ENCODE data around the gene KATNAL2. TPM values are rescaled to one million over a fixed set of nuclear protein-coding genes. Genes with fewer than 3 reads are reported as not detected.

KATNAL2 gene
- polyA plus RNA-seq (2011; rRNA removed) (3.1 and 5.4 TPM in 2 replicates), polyA plus RNA-seq (2017; fragmentation: RNase III; extraction: RNeasy Plus Mini Kit Qiagen cat#74134 plus additional on column Dnase treatment) (4.0 to 4.2 TPM (median 4.0 TPM) in 3 replicates), polyA minus RNA-seq (2011; rRNA and poly(A)+ RNA removed) (1.0 and 1.9 TPM in 2 replicates)
- 1.6 and 2.0 TPM in 2 replicates for polyA plus RNA-seq (2012; cell fraction: cytosol; rRNA removed)
- polyA plus RNA-seq (2012; cell fraction: nucleus; rRNA removed) = 3.2 and 5.8 TPM in 2 replicates

DNA sequence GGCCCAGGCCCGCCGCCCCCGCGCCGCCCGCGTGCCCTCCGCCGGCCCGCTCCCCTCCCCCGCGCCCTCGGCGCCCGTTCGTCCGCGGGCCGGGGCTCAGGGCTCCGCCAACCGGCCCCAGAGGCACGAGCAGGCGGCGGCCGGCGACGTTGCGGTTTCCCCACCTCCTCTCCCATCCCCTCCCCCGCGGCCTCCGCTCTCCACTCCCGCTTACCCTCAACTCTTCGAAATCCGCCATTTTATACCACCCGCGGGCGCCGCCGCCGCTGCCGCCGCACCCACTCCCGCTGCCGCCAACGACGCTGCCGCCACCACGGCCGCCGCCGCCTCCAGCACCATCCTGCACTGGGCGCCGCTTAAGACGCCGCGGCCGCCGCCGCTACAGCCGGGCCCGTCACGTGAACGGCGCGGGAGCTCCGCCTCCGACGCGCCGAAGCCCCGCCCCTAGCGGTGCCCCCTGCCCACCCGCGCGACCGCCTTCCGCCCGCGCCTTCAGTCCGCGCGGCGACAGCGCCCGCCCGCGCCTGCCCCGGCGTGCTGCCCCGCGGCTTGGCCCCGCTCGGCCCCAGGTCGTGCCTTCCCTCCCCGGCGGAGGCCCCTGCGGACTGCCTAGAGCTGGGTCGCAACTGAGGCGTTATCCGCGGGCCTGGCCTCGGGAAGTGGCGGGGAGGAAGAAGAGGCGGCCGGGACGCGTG lies at the start of gene KATNAL2, which contains the start of gene PIAS2:
Gene KATNAL2 (plus strand): TSS at position 495 of the 695 bp plus-strand sequence. CDS start 29,271 bp downstream, outside the sequence.
Gene PIAS2 (minus strand): TSS at position 400 of the 695 bp plus-strand sequence. CDS start 162 bp downstream, at position 238.
- Histone ChIP-seq H3K27ac (peak within 1 kb of the TSS; percentile 92 to 95), H3K4me2 (peak within 1 kb of the TSS; percentile 77), H3K9me3 (no peaks in the 10 kb centered on the region), H3K4me1 (peaks cover 12% of the 10 kb centered on the region; the same call in 1 of the 3 replicates), H3K4me3 (peak within 1 kb of the TSS; percentile 96)
- peak; percentile 29 to 68 for DNase-seq (ENCODE audit: low read depth in 1 of 2, low spot score in 1 of 2)
- ChIA-PET CTCF (no interaction called here), POLR2A (interaction anchor here (1.0 to 1.2 kb wide), 2 partner anchors 40 to 233 kb away, joined by 3 read pairs; no protein-coding TSS in a partner anchor)
- ATAC-seq = peak; percentile 87 to 91
- FAIRE-seq = no peak
- 0% methylated on average over 15 of the region's 107 CpGs for WGBS (ENCODE audit: missing lambda C conversion rate)
- TF ChIP-seq MYC (IDR thresholded peaks at IDR 0.05; ENCODE audit: borderline replicate concordance, low read length) (no peak), HOXB13 (CRISPR knock-in tag; IDR thresholded peaks at IDR 0.05; ENCODE audit: low read depth) (no peak), ZSCAN20 (CRISPR knock-in tag; IDR thresholded peaks at IDR 0.05) (no peak), MAX (IDR thresholded peaks at IDR 0.05) (0 out of 2 replicates have a peak, but pooled peaks have one; percentile 29), RNF2 (IDR thresholded peaks at IDR 0.05; ENCODE audit: borderline replicate concordance, low read depth) (no peak), BHLHE40 (IDR thresholded peaks at IDR 0.05; ENCODE audit: low read depth, low read length) (0 out of 2 replicates have a peak, but pooled peaks have one; percentile 22), GATA3 (IDR thresholded peaks at IDR 0.05; ENCODE audit: borderline replicate concordance) (no peak), ESRRA (IDR thresholded peaks at IDR 0.05; ENCODE audit: borderline replicate concordance, low read length) (no peak), EHMT2 (IDR thresholded peaks at IDR 0.05; ENCODE audit: low read depth) (no peak), EHF (CRISPR knock-in tag; IDR thresholded peaks at IDR 0.05) (no peak), HMGXB4 (CRISPR knock-in tag; IDR thresholded peaks at IDR 0.05; ENCODE audit: borderline replicate concordance) (no peak), NPAS2 (CRISPR knock-in tag; IDR thresholded peaks at IDR 0.05; ENCODE audit: borderline replicate concordance) (no peak), SREBF2 (IDR thresholded peaks at IDR 0.05) (no peak), RARB (CRISPR knock-in tag; IDR thresholded peaks at IDR 0.05) (no peak), PHF8 (IDR thresholded peaks at IDR 0.05; ENCODE audit: borderline replicate concordance, low read depth) (peak; percentile 81), KDM1A (IDR thresholded peaks at IDR 0.05; ENCODE audit: low read depth) (no peak), HOXA7 (CRISPR knock-in tag; IDR thresholded peaks at IDR 0.05) (no peak), CHD4 (IDR thresholded peaks at IDR 0.05; ENCODE audit: borderline replicate concordance) (no peak), HOXB5 (CRISPR knock-in tag; IDR thresholded peaks at IDR 0.05) (no peak), ZFP36 (IDR thresholded peaks at IDR 0.05; ENCODE audit: borderline replicate concordance, partially characterized antibody) (no peak), JUN (IDR thresholded peaks at IDR 0.05) (peak in 1 of 2 experiments; percentile 73; a peak in 2 of 5 replicates), NR3C1 (IDR thresholded peaks at IDR 0.05) (no peak), CEBPB (IDR thresholded peaks at IDR 0.05) (no peak), RFX5 (IDR thresholded peaks at IDR 0.05) (no peak), NFE2L2 (conservative IDR thresholded peaks at IDR 0.05; ENCODE audit: low read length) (no peak), MAZ (IDR thresholded peaks at IDR 0.05; ENCODE audit: borderline replicate concordance, low read depth, low read length) (no peak), RCOR1 (IDR thresholded peaks at IDR 0.05; ENCODE audit: low read depth, low read length) (no peak), HES2 (IDR thresholded peaks at IDR 0.05) (no peak), HEYL (CRISPR knock-in tag; IDR thresholded peaks at IDR 0.05) (no peak), TFCP2L1 (CRISPR knock-in tag; IDR thresholded peaks at IDR 0.05) (no peak), CHD2 (IDR thresholded peaks at IDR 0.05; ENCODE audit: low read length, partially characterized antibody) (no peak), RAD21 (conservative IDR thresholded peaks at IDR 0.05 in 1 of 2, IDR thresholded peaks at IDR 0.05 in 1 of 2) (no peak)
- TF ChIP-seq, protein P1, sequence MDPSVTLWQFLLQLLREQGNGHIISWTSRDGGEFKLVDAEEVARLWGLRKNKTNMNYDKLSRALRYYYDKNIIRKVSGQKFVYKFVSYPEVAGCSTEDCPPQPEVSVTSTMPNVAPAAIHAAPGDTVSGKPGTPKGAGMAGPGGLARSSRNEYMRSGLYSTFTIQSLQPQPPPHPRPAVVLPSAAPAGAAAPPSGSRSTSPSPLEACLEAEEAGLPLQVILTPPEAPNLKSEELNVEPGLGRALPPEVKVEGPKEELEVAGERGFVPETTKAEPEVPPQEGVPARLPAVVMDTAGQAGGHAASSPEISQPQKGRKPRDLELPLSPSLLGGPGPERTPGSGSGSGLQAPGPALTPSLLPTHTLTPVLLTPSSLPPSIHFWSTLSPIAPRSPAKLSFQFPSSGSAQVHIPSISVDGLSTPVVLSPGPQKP (IDR thresholded peaks at IDR 0.05; ENCODE audit: low read depth, low read length) = no peak
- TF ChIP-seq, protein P2, sequence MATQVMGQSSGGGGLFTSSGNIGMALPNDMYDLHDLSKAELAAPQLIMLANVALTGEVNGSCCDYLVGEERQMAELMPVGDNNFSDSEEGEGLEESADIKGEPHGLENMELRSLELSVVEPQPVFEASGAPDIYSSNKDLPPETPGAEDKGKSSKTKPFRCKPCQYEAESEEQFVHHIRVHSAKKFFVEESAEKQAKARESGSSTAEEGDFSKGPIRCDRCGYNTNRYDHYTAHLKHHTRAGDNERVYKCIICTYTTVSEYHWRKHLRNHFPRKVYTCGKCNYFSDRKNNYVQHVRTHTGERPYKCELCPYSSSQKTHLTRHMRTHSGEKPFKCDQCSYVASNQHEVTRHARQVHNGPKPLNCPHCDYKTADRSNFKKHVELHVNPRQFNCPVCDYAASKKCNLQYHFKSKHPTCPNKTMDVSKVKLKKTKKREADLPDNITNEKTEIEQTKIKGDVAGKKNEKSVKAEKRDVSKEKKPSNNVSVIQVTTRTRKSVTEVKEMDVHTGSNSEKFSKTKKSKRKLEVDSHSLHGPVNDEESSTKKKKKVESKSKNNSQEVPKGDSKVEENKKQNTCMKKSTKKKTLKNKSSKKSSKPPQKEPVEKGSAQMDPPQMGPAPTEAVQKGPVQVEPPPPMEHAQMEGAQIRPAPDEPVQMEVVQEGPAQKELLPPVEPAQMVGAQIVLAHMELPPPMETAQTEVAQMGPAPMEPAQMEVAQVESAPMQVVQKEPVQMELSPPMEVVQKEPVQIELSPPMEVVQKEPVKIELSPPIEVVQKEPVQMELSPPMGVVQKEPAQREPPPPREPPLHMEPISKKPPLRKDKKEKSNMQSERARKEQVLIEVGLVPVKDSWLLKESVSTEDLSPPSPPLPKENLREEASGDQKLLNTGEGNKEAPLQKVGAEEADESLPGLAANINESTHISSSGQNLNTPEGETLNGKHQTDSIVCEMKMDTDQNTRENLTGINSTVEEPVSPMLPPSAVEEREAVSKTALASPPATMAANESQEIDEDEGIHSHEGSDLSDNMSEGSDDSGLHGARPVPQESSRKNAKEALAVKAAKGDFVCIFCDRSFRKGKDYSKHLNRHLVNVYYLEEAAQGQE (IDR thresholded peaks at IDR 0.05) = no peak

Measured in A549 (cell line).